ENCODE measurements around the gene LIMK1.

DNA sequence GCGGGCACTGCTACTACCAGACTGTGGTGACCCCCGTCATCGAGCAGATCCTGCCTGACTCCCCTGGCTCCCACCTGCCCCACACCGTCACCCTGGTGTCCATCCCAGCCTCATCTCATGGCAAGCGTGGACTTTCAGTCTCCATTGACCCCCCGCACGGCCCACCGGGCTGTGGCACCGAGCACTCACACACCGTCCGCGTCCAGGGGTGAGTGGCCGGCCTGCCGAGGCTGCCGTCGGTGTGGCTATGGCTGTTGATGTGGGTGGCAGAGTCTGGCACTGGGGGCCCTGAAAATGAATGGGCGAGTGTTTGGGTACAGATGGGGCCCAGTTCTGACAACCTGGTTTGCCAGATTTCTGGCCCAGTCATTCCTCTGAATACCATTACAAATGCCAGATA is 15.4 kb downstream of the LIMK1 start:
- TF ChIP-seq POLR2AphosphoS5 (IDR thresholded peaks at IDR 0.05) = no peak
- no peak for TF ChIP-seq EP300 (IDR thresholded peaks at IDR 0.05)
